Measurements from ENCODE around the gene TLCD1. TPM values are rescaled to one million over a fixed set of nuclear protein-coding genes. Genes with fewer than 3 reads are reported as not detected.
A peak's percentile ranks its signal among the peaks of the same experiment; 100 is the strongest.

Gene TLCD1
- total RNA-seq, 6 experiments from 2014 or later: 8.0 to 14.6 (median 11.3) TPM

- Mint-ChIP-seq H3K9me3 (no peaks in the 10 kb centered on the region), H3K36me3 (ENCODE audit: low read depth) (peaks cover 68% of the 10 kb centered on the region), H3K27me3 (ENCODE audit: insufficient read depth) (peaks cover 2% of the 10 kb centered on the region; the same call in 1 of the 2 replicates), H3K4me3 (no peak overlapping the region), H3K27ac (no peak overlapping the region), H3K4me1 (ENCODE audit: low read depth) (no peaks in the 10 kb centered on the region)
- no peak for TF ChIP-seq CTCF (IDR thresholded peaks at IDR 0.05)
- no peak for DNase-seq
Measured at GRCh38 chr17:28685366-28685765, 40.7 kb downstream of the TLCD1 start.

GRCh38 chr17:28684963-28685362 lies 41.1 kb downstream of the TLCD1 start:
- peaks cover 64% of the 10 kb centered on the region for H3K36me3 Mint-ChIP-seq (ENCODE audit: low read depth)

GRCh38 chr17:28682655-28683054 lies 43.4 kb downstream of the TLCD1 start:
- H3K4me1 Mint-ChIP-seq (ENCODE audit: low read depth): no peaks in the 10 kb centered on the region
- DNase-seq: no peak
- H3K4me3 Mint-ChIP-seq: no peak overlapping the region
- H3K27me3 Mint-ChIP-seq (ENCODE audit: insufficient read depth): peaks cover 2% of the 10 kb centered on the region; the same call in 1 of the 2 replicates
- peaks cover 47% of the 10 kb centered on the region for H3K36me3 Mint-ChIP-seq (ENCODE audit: low read depth)
- no peak overlapping the region for H3K27ac Mint-ChIP-seq
- no peaks in the 10 kb centered on the region for H3K9me3 Mint-ChIP-seq
- TF ChIP-seq CTCF (IDR thresholded peaks at IDR 0.05): no peak

More at GRCh38 chr17:28684963-28685362, 41.1 kb downstream of the TLCD1 start:
- Mint-ChIP-seq H3K4me3 (no peak overlapping the region), H3K9me3 (no peaks in the 10 kb centered on the region), H3K27ac (no peak overlapping the region), H3K27me3 (ENCODE audit: insufficient read depth) (peaks cover 2% of the 10 kb centered on the region; the same call in 1 of the 2 replicates), H3K4me1 (ENCODE audit: low read depth) (no peaks in the 10 kb centered on the region)
- no peak for TF ChIP-seq CTCF (IDR thresholded peaks at IDR 0.05)
- no peak for DNase-seq

- no peak for DNase-seq
- H3K27me3 Mint-ChIP-seq (ENCODE audit: insufficient read depth): peaks cover 2% of the 10 kb centered on the region
- peaks cover 38% of the 10 kb centered on the region for H3K36me3 Mint-ChIP-seq (ENCODE audit: low read depth)
- no peaks in the 10 kb centered on the region for H3K4me1 Mint-ChIP-seq (ENCODE audit: low read depth)
- TF ChIP-seq CTCF (IDR thresholded peaks at IDR 0.05): peak; percentile 35; the same call in 1 of the 2 replicates
- no peak overlapping the region; the same call in 1 of the 2 replicates for H3K27ac Mint-ChIP-seq
- H3K9me3 Mint-ChIP-seq: no peaks in the 10 kb centered on the region
- H3K4me3 Mint-ChIP-seq: no peak overlapping the region
Measured at GRCh38 chr17:28675980-28676379, 50.1 kb downstream of the TLCD1 start.

GRCh38 chr17:28675490-28675889 lies 50.5 kb downstream of the TLCD1 start:
- Mint-ChIP-seq H3K27me3 (ENCODE audit: insufficient read depth) (peaks cover 2% of the 10 kb centered on the region), H3K36me3 (ENCODE audit: low read depth) (peaks cover 38% of the 10 kb centered on the region), H3K27ac (no peak overlapping the region), H3K9me3 (no peaks in the 10 kb centered on the region), H3K4me3 (no peak overlapping the region), H3K4me1 (ENCODE audit: low read depth) (no peaks in the 10 kb centered on the region)
- DNase-seq: no peak
- no peak for TF ChIP-seq CTCF (IDR thresholded peaks at IDR 0.05)

Other genes starting within 250 kb of the TLCD1 start
- gene FOXN1, start 219.9 kb downstream of the TLCD1 start, total RNA-seq (2021; fragmentation: NEBNext Ultra II Directional; extraction: Animal tissue kit (Norgen Biotek cat#: 25700)): not detected
- 10 to 100 TPM; 28.3 to 36.9 (median 30.1) TPM for gene UNC119, start 173.6 kb downstream of the TLCD1 start, total RNA-seq (2021; fragmentation: NEBNext Ultra II Directional; extraction: Animal tissue kit (Norgen Biotek cat#: 25700))
- 10 to 100 TPM; 69.5 to 94.7 (median 78.0) TPM for gene PIGS, start 154.7 kb downstream of the TLCD1 start, total RNA-seq (2021; fragmentation: NEBNext Ultra II Directional; extraction: Animal tissue kit (Norgen Biotek cat#: 25700))
- gene ALDOC, start 149.3 kb downstream of the TLCD1 start, total RNA-seq (2021; fragmentation: NEBNext Ultra II Directional; extraction: Animal tissue kit (Norgen Biotek cat#: 25700)): 10 to 100 TPM in 5 of 6 experiments, 1 to 10 TPM in 1; 8.6 to 14.7 (median 10.3) TPM
- 10 to 100 TPM; 29.2 to 73.3 (median 69.4) TPM for gene SPAG5, start 127.2 kb downstream of the TLCD1 start, total RNA-seq (2021; fragmentation: NEBNext Ultra II Directional; extraction: Animal tissue kit (Norgen Biotek cat#: 25700))
- gene RSKR, start 112.0 kb downstream of the TLCD1 start, total RNA-seq (2021; fragmentation: NEBNext Ultra II Directional; extraction: Animal tissue kit (Norgen Biotek cat#: 25700)): 1 to 10 TPM; 3.2 to 4.3 (median 3.5) TPM
- 100 to 1,000 TPM; 111 to 158 (median 134) TPM for gene BLTP2, start 81.1 kb downstream of the TLCD1 start, total RNA-seq (2021; fragmentation: NEBNext Ultra II Directional; extraction: Animal tissue kit (Norgen Biotek cat#: 25700))
- gene SDF2, start 64.3 kb downstream of the TLCD1 start, total RNA-seq (2021; fragmentation: NEBNext Ultra II Directional; extraction: Animal tissue kit (Norgen Biotek cat#: 25700)): 10 to 100 TPM; 65.8 to 96.8 (median 71.5) TPM
- 10 to 100 TPM; 72.7 to 79.7 (median 74.0) TPM for gene SUPT6H, start 64.0 kb downstream of the TLCD1 start, total RNA-seq (2021; fragmentation: NEBNext Ultra II Directional; extraction: Animal tissue kit (Norgen Biotek cat#: 25700))
- gene PROCA1, start 14.3 kb downstream of the TLCD1 start, total RNA-seq (2021; fragmentation: NEBNext Ultra II Directional; extraction: Animal tissue kit (Norgen Biotek cat#: 25700)): 1 to 10 TPM in 1 of 6 experiments, under 1 TPM in 5; 0.60 to 1.1 (median 0.70) TPM
- gene RAB34, start 8.4 kb downstream of the TLCD1 start, total RNA-seq (2021; fragmentation: NEBNext Ultra II Directional; extraction: Animal tissue kit (Norgen Biotek cat#: 25700)): 100 to 1,000 TPM; 161 to 219 (median 192) TPM
- 1,000 to 10,000 TPM; 1,227 to 1,529 (median 1,391) TPM for gene RPL23A, start 6.2 kb downstream of the TLCD1 start, total RNA-seq (2021; fragmentation: NEBNext Ultra II Directional; extraction: Animal tissue kit (Norgen Biotek cat#: 25700))
- gene NEK8, start 2.6 kb upstream of the TLCD1 start, total RNA-seq (2021; fragmentation: NEBNext Ultra II Directional; extraction: Animal tissue kit (Norgen Biotek cat#: 25700)): 1 to 10 TPM; 1.9 to 3.1 (median 2.5) TPM
- gene TRAF4, start 17.8 kb upstream of the TLCD1 start, total RNA-seq (2021; fragmentation: NEBNext Ultra II Directional; extraction: Animal tissue kit (Norgen Biotek cat#: 25700)): 10 to 100 TPM; 48.0 to 61.3 (median 53.8) TPM
- gene FAM222B, start 116.6 kb upstream of the TLCD1 start, total RNA-seq (2021; fragmentation: NEBNext Ultra II Directional; extraction: Animal tissue kit (Norgen Biotek cat#: 25700)): 10 to 100 TPM; 14.5 to 17.2 (median 16.6) TPM
- gene ERAL1, start 128.8 kb upstream of the TLCD1 start, total RNA-seq (2021; fragmentation: NEBNext Ultra II Directional; extraction: Animal tissue kit (Norgen Biotek cat#: 25700)): 10 to 100 TPM; 43.3 to 55.1 (median 46.1) TPM
- 10 to 100 TPM; 46.7 to 85.7 (median 77.9) TPM for gene FLOT2, start 171.5 kb upstream of the TLCD1 start, total RNA-seq (2021; fragmentation: NEBNext Ultra II Directional; extraction: Animal tissue kit (Norgen Biotek cat#: 25700))
- 1 to 10 TPM; 1.5 to 3.0 (median 2.2) TPM for gene DHRS13, start 176.8 kb upstream of the TLCD1 start, total RNA-seq (2021; fragmentation: NEBNext Ultra II Directional; extraction: Animal tissue kit (Norgen Biotek cat#: 25700))
- 10 to 100 TPM; 26.4 to 33.6 (median 29.8) TPM for gene PHF12, start 225.3 kb upstream of the TLCD1 start, total RNA-seq (2021; fragmentation: NEBNext Ultra II Directional; extraction: Animal tissue kit (Norgen Biotek cat#: 25700))